Uterus (tissue), 4 donors: ENCODE measurements around the gene SNX10. TPM values are rescaled to one million over a fixed set of nuclear protein-coding genes. Genes with fewer than 3 reads are reported as not detected.

ENCODE experiments used
- DNase-seq, 2 donors: peaks; one replicate each; pipeline ENCODE4 v3.0.0-alpha.2; 2019 to 2020
- H3K27ac ChIP-seq, 2 donors: fragments of 200-600 bp; sonication (generic); 1 replicate in 1 of 2; 2 replicates in 1 of 2; pipeline ENCODE4 v1.5.1; 2016 to 2018
- H3K27me3 ChIP-seq, 2 donors: fragments of 200-600 bp; sonication (generic); one replicate each; pipeline ENCODE4 v1.5.1; 2018 to 2019; ENCODE audit warnings: control low read depth in 1 of 2
- H3K36me3 ChIP-seq, 2 donors: fragments of 200-600 bp; sonication (generic); one replicate each; pipeline ENCODE4 v1.5.1; 2019; ENCODE audit warnings: control low read depth in 1 of 2
- H3K4me1 ChIP-seq, 2 donors: fragments of 200-600 bp; sonication (generic); one replicate each; pipeline ENCODE4 v1.5.1; 2018 to 2019; ENCODE audit warnings: control low read depth in 1 of 2
- H3K4me3 ChIP-seq, 2 donors: fragments of 200-600 bp; sonication (generic); 1 replicate in 1 of 2; 2 replicates in 1 of 2; pipeline ENCODE4 v1.5.1; 2018 to 2019; ENCODE audit warnings: mild to moderate bottlenecking in 1 of 2
- H3K9me3 ChIP-seq, 2 donors: fragments of 200-600 bp; sonication (generic); one replicate each; pipeline ENCODE4 v1.5.1; 2019; ENCODE audit warnings: control low read depth in 1 of 2
- CTCF ChIP-seq, 4 experiments: fragments of 200-600 bp in 2 of 4; fragments of 450-650 bp in 2 of 4; sonication (generic) in 2 of 4; IDR thresholded peaks; one replicate each; pipeline ENCODE4 v1.5.1; 2016 to 2019; ENCODE audit warnings: antibody characterized with exemption in 4 of 4, mild to moderate bottlenecking in 2 of 4, moderate library complexity in 1 of 4
- POLR2A ChIP-seq, 2 donors: fragments of 450-650 bp; IDR thresholded peaks; one replicate each; pipeline ENCODE4 v1.6.1; 2016; ENCODE audit warnings: antibody characterized with exemption in 2 of 2, mild to moderate bottlenecking in 1 of 2, moderate library complexity in 1 of 2
- intact Hi-C: fragments of 100-400 bp; cut with DNase I; formaldehyde crosslinking; loops from one replicate; pipeline ENCODE4 v1.15.1; 2023; ENCODE audit warnings: low total_unique reads
- total RNA-seq, 4 donors: library from RNA; depleted of rRNA in 3 of 4; stranded (reverse); fragments of >200 nt in 3 of 4; gene quantifications; one replicate each; pipeline versions ENCODE4 v1.1.0 to v1.2.4, GENCODE V29; 2014 to 2023
- donor health status: DM: yes; HTN: yes; CAD: no.

The SNX10 gene
- total RNA-seq, 4 donors from 2014 or later = 7.7 to 16.8 (median 9.7) TPM

GRCh38 chr7:26368542-26368941 lies 76.9 kb downstream of the SNX10 start:
- H3K27me3 ChIP-seq = peaks cover 0 to 13% of the 10 kb centered on the region in 2 donors
- TF ChIP-seq POLR2A (IDR thresholded peaks at IDR 0.05) (no peak), CTCF (IDR thresholded peaks at IDR 0.05) (no peak)
- intact Hi-C loops = loop anchor here (10.0 kb wide), 1 partner anchor 474 kb away; no protein-coding TSS in a partner anchor

GRCh38 chr7:26369593-26369992 lies 77.9 kb downstream of the SNX10 start:
- TF ChIP-seq CTCF (IDR thresholded peaks at IDR 0.05) (peak; percentile 68 to 80 (median 71)), POLR2A (IDR thresholded peaks at IDR 0.05) (no peak)
- intact Hi-C loops = loop anchor here (10.0 kb wide), 1 partner anchor 475 kb away; no protein-coding TSS in a partner anchor
- Histone ChIP-seq H3K36me3 (no peaks in the 10 kb centered on the region), H3K4me3 (no peak overlapping the region), H3K27ac (peak overlapping the region in 1 of 2 donors; percentile 58), H3K9me3 (no peaks in the 10 kb centered on the region), H3K4me1 (no peaks in the 10 kb centered on the region), H3K27me3 (peaks cover 4 to 22% of the 10 kb centered on the region in 2 donors)
- no peak for DNase-seq

More at GRCh38 chr7:26368542-26368941, 76.9 kb downstream of the SNX10 start:
- no peaks in the 10 kb centered on the region for H3K9me3 ChIP-seq
- no peaks in the 10 kb centered on the region for H3K36me3 ChIP-seq
- H3K27ac ChIP-seq = no peak overlapping the region
- no peaks in the 10 kb centered on the region for H3K4me1 ChIP-seq
- DNase-seq = no peak
- no peak overlapping the region for H3K4me3 ChIP-seq

- peak overlapping the region in 1 of 2 donors; percentile 58 for H3K27ac ChIP-seq
- DNase-seq = no peak
- no peaks in the 10 kb centered on the region for H3K36me3 ChIP-seq
- H3K4me3 ChIP-seq = no peak overlapping the region
- TF ChIP-seq POLR2A (IDR thresholded peaks at IDR 0.05) = no peak
- intact Hi-C loops = no loop called here
- H3K9me3 ChIP-seq = no peaks in the 10 kb centered on the region
- H3K4me1 ChIP-seq = no peaks in the 10 kb centered on the region
- peaks cover 4 to 26% of the 10 kb centered on the region in 2 donors for H3K27me3 ChIP-seq
These were observed 78.3 kb downstream of the SNX10 start for GRCh38 chr7:26370011-26370410.

- Histone ChIP-seq H3K27me3 (peaks cover 12 to 34% of the 10 kb centered on the region in 2 donors), H3K27ac (peak overlapping the region in 1 of 2 donors; percentile 78), H3K9me3 (no peaks in the 10 kb centered on the region), H3K36me3 (no peaks in the 10 kb centered on the region), H3K4me3 (no peak overlapping the region), H3K4me1 (peaks cover 0 to 8% of the 10 kb centered on the region in 2 donors)
- no peak for TF ChIP-seq POLR2A (IDR thresholded peaks at IDR 0.05)
- no peak for DNase-seq
- intact Hi-C loops = no loop called here
These were observed 80.6 kb downstream of the SNX10 start for GRCh38 chr7:26372249-26372648.

GRCh38 chr7:26372704-26373103 lies 81.0 kb downstream of the SNX10 start:
- TF ChIP-seq POLR2A (IDR thresholded peaks at IDR 0.05) (no peak), CTCF (IDR thresholded peaks at IDR 0.05) (no peak)
- Histone ChIP-seq H3K36me3 (no peaks in the 10 kb centered on the region), H3K4me1 (peaks cover 0 to 8% of the 10 kb centered on the region in 2 donors), H3K4me3 (no peak overlapping the region), H3K27me3 (peaks cover 12 to 34% of the 10 kb centered on the region in 2 donors), H3K27ac (peak overlapping the region in 1 of 2 donors; percentile 78), H3K9me3 (no peaks in the 10 kb centered on the region)
- intact Hi-C loops = no loop called here
- no peak for DNase-seq

GRCh38 chr7:26374647-26375373 lies 83.1 kb downstream of the SNX10 start:
- no peak for TF ChIP-seq POLR2A (IDR thresholded peaks at IDR 0.05)
- no peak for TF ChIP-seq CTCF (IDR thresholded peaks at IDR 0.05)
- Histone ChIP-seq H3K36me3 (no peaks in the 10 kb centered on the region), H3K4me3 (no peak overlapping the region), H3K9me3 (no peaks in the 10 kb centered on the region), H3K4me1 (peaks cover 0 to 8% of the 10 kb centered on the region in 2 donors), H3K27me3 (peaks cover 12 to 41% of the 10 kb centered on the region in 2 donors), H3K27ac (peak overlapping the region in 1 of 2 donors; percentile 78)
- intact Hi-C loops = no loop called here
- DNase-seq = no peak
